Nucleus accumbens (tissue), 56 donors: ENCODE measurements around the gene SEPTIN14.
"Not testable (repeated sequence)": the region's sequence is repeated elsewhere in the genome, so short reads cannot be mapped to it uniquely, and the experiment has no call there.

Source experiments
- DNase-seq, 56 donors: peaks; one replicate each; lab custom pipeline; 2025; lab: John Stamatoyannopoulos, UW

The SEPTIN14 gene

GRCh38 chr7:55862652-55863051 lies at the start of gene SEPTIN14:
Gene SEPTIN14, minus strand, starts transcription at chr7:55862752. Its CDS starts 756 bp downstream, at chr7:55861996.
- not testable (repeated sequence) for DNase-seq

- no peak for DNase-seq
Observed at GRCh38 chr7:55903985-55904759, 41.6 kb upstream of the SEPTIN14 start.

GRCh38 chr7:55901059-55901458 lies 38.5 kb upstream of the SEPTIN14 start:
- not testable (repeated sequence) for DNase-seq

- no peak for DNase-seq
Observed at GRCh38 chr7:55898287-55898686, 35.7 kb upstream of the SEPTIN14 start.

GRCh38 chr7:55895021-55895420 lies 32.5 kb upstream of the SEPTIN14 start:
- no peak for DNase-seq

- DNase-seq: no peak
Observed at GRCh38 chr7:55893940-55894339, 31.4 kb upstream of the SEPTIN14 start.

- DNase-seq: not testable (repeated sequence)
Observed at GRCh38 chr7:55888378-55888777, 25.8 kb upstream of the SEPTIN14 start.

- DNase-seq: peak in 5 of 56 donors; percentile 17 to 45 (median 32)
Observed at GRCh38 chr7:55887821-55888247, 25.3 kb upstream of the SEPTIN14 start.

- DNase-seq: no peak
Observed at GRCh38 chr7:55884321-55884720, 21.8 kb upstream of the SEPTIN14 start.

GRCh38 chr7:55878691-55879090 lies 16.1 kb upstream of the SEPTIN14 start:
- DNase-seq: no peak

- no peak for DNase-seq
Observed at GRCh38 chr7:55877308-55877707, 14.8 kb upstream of the SEPTIN14 start.

GRCh38 chr7:55873765-55874164 lies 11.2 kb upstream of the SEPTIN14 start:
- no peak for DNase-seq

GRCh38 chr7:55871932-55872485 lies 9.5 kb upstream of the SEPTIN14 start:
- no peak for DNase-seq

GRCh38 chr7:55868989-55869388 lies 6.4 kb upstream of the SEPTIN14 start:
- not testable (repeated sequence) for DNase-seq

GRCh38 chr7:55845164-55845563 lies 17.4 kb downstream of the SEPTIN14 start:
- DNase-seq: not testable (repeated sequence)

GRCh38 chr7:55838595-55838994 lies 24.0 kb downstream of the SEPTIN14 start:
- no peak for DNase-seq

- DNase-seq: no peak
Observed at GRCh38 chr7:55827577-55827976, 35.0 kb downstream of the SEPTIN14 start.

- DNase-seq: no peak
Observed at GRCh38 chr7:55818686-55819085, 43.9 kb downstream of the SEPTIN14 start.

- not testable (repeated sequence) for DNase-seq
Observed at GRCh38 chr7:55797260-55797659, 65.3 kb downstream of the SEPTIN14 start.

- DNase-seq: no peak
Observed at GRCh38 chr7:55794527-55794926, 68.0 kb downstream of the SEPTIN14 start.

GRCh38 chr7:55792048-55792447 lies 70.5 kb downstream of the SEPTIN14 start:
- DNase-seq: no peak

- DNase-seq: no peak
Observed at GRCh38 chr7:55787796-55788195, 74.8 kb downstream of the SEPTIN14 start.
